Measurements from ENCODE around the gene MAP3K7CL. TPM values are rescaled to one million over a fixed set of nuclear protein-coding genes. Genes with fewer than 3 reads are reported as not detected.

MAP3K7CL gene
- total and polyA plus RNA-seq, 2 of the 8 experiments (the other 6 are each of a cell fraction or from before 2014, with no cell fraction given): not detected

DNA sequence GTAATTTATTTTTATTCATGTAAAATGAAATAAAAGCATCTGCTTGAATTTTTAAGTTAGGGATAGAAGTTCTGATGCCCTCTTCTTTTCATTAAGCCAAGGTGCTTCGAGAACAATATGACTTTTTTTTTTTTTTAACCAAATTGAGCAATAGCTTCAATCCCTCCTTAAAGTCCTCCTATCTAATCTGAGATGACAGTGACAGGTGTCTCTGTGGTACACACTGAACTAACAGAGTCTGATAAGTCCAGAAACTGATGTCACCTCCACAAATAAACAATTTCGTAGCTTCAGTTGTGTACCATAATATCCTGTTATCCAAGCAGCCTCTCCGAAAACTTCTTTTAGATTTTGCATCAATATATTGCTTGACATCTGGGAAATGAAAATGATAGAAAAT, 23.8 kb downstream of the MAP3K7CL start:
- no peak overlapping the region for H3K4me2 ChIP-seq (ENCODE audit: insufficient read depth in 1 of 2, low read depth in 2 of 2, low read length in 2 of 2)
- no peak overlapping the region for H4K8ac ChIP-seq (ENCODE audit: extremely low read depth, insufficient read depth, low read length)
- no peaks in the 10 kb centered on the region for H3K23me2 ChIP-seq (ENCODE audit: low read depth, low read length)
- H3K27ac ChIP-seq (ENCODE audit: low read depth, low read length): no peak overlapping the region
- no peaks in the 10 kb centered on the region for H3K36me3 ChIP-seq (ENCODE audit: control insufficient read depth in 2 of 4, insufficient read depth in 4 of 4, low read length in 3 of 4)
- no peaks in the 10 kb centered on the region for H3K27me3 ChIP-seq (replicated peaks in 1 of 4; ENCODE audit: control insufficient read depth in 3 of 4, extremely low read depth in 1 of 4, insufficient read depth in 3 of 4, low read length in 3 of 4)
- ChIA-PET POLR2A (ENCODE audit: partially characterized antibody) (no interaction called here), CTCF (ENCODE audit: partially characterized antibody) (interaction anchor here (0.9 to 3.6 kb wide), 2 partner anchors 10 kb away, joined by 3 to 23 read pairs; no protein-coding TSS in a partner anchor)
- H4K91ac ChIP-seq (replicated peaks; ENCODE audit: insufficient read length, low read length): no peak overlapping the region
- no peak overlapping the region for H4K5ac ChIP-seq (ENCODE audit: insufficient read length, low read depth, low read length)
- FAIRE-seq (no peak), DNase-seq (ENCODE audit: low read depth in 1 of 2, low spot score in 2 of 2) (no peak)
- H3K79me1 ChIP-seq (ENCODE audit: low read depth, low read length): no peaks in the 10 kb centered on the region
- no peak overlapping the region for H2BK120ac ChIP-seq (replicated peaks; ENCODE audit: low read depth, low read length)
- no peak overlapping the region for H2BK12ac ChIP-seq (ENCODE audit: low read depth, low read length)
- no peak for TF ChIP-seq SP2 (IDR thresholded peaks at IDR 0.05; ENCODE audit: low read length)
- TF ChIP-seq EGR1 (IDR thresholded peaks at IDR 0.05; ENCODE audit: borderline replicate concordance, low read depth, low read length): no peak
- TF ChIP-seq SAP30 (IDR thresholded peaks at IDR 0.05; ENCODE audit: insufficient read depth, insufficient replicate concordance, low read length): no peak
- TF ChIP-seq, protein P1, sequence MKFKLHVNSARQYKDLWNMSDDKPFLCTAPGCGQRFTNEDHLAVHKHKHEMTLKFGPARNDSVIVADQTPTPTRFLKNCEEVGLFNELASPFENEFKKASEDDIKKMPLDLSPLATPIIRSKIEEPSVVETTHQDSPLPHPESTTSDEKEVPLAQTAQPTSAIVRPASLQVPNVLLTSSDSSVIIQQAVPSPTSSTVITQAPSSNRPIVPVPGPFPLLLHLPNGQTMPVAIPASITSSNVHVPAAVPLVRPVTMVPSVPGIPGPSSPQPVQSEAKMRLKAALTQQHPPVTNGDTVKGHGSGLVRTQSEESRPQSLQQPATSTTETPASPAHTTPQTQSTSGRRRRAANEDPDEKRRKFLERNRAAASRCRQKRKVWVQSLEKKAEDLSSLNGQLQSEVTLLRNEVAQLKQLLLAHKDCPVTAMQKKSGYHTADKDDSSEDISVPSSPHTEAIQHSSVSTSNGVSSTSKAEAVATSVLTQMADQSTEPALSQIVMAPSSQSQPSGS (IDR thresholded peaks at IDR 0.05; ENCODE audit: low read length): no peak
- TF ChIP-seq NRF1 (IDR thresholded peaks at IDR 0.05; ENCODE audit: low read depth, low read length): no peak
- no peak overlapping the region for H2AFZ ChIP-seq (ENCODE audit: low read length)
- H2BK20ac ChIP-seq (ENCODE audit: low read length): no peak overlapping the region
- no peak overlapping the region for H3K4me3 ChIP-seq (ENCODE audit: extremely low read depth in 1 of 4, insufficient read depth in 2 of 4, low read depth in 3 of 4, low read length in 4 of 4)
- no peaks in the 10 kb centered on the region for H3K9me3 ChIP-seq (ENCODE audit: insufficient read depth in 2 of 2, low read depth in 1 of 2, low read length in 1 of 2)
- H3K56ac ChIP-seq (replicated peaks; ENCODE audit: insufficient read length, low read depth, low read length): no peak overlapping the region
- no peaks in the 10 kb centered on the region for H4K20me1 ChIP-seq (replicated peaks in 1 of 2; ENCODE audit: control insufficient read depth in 1 of 2, insufficient read depth in 2 of 2, low read length in 2 of 2)
- no peaks in the 10 kb centered on the region; a peak in 1 of 7 replicates for H3K4me1 ChIP-seq (replicated peaks in 1 of 4; ENCODE audit: control insufficient read depth in 3 of 4, insufficient read depth in 4 of 4, low read length in 3 of 4)
- H2AK5ac ChIP-seq (ENCODE audit: low read depth, low read length): no peak overlapping the region
- H3K23ac ChIP-seq (ENCODE audit: insufficient read length): no peak overlapping the region
- no peak overlapping the region for H3K14ac ChIP-seq (ENCODE audit: insufficient read length)
- no peak overlapping the region for H3K18ac ChIP-seq (ENCODE audit: extremely low read depth, low read length)
- H3K9ac ChIP-seq (replicated peaks in 1 of 4; ENCODE audit: extremely low read depth in 1 of 4, low read depth in 3 of 4, low read length in 3 of 4): no peak overlapping the region
- 93% methylated on average over 3 of the region's 3 CpGs; no CpG with 5 or more reads in 1 of the 2 experiments for WGBS, 2 experiments (ENCODE audit: extremely low coverage in 1 of 2, insufficient coverage in 1 of 2, insufficient read length in 1 of 2, insufficient replicate concordance in 2 of 2, low coverage in 1 of 2, low lambda C conversion rate in 2 of 2, missing lambda C conversion rate in 1 of 2)
- no peaks in the 10 kb centered on the region for H3K79me2 ChIP-seq (ENCODE audit: control insufficient read depth in 1 of 2, insufficient read depth in 2 of 2, low read length in 2 of 2)
- H3K4ac ChIP-seq (replicated peaks; ENCODE audit: insufficient read length, low read depth, low read length): no peak overlapping the region
- H2BK5ac ChIP-seq (ENCODE audit: low read depth, low read length): no peak overlapping the region
- H2BK15ac ChIP-seq (ENCODE audit: low read length): no peak overlapping the region
